GM21717 (cell line): ENCODE measurements around the gene TNFRSF11A.

Source experiments
- ATAC-seq: cut with Tn5 transposase; IDR thresholded peaks from one replicate; pipeline ENCODE4 v1.9.1; 2021; ENCODE audit warnings: mild to moderate bottlenecking, moderate library complexity; ENCODE audit not compliant: unreplicated experiment

TNFRSF11A gene

DNA sequence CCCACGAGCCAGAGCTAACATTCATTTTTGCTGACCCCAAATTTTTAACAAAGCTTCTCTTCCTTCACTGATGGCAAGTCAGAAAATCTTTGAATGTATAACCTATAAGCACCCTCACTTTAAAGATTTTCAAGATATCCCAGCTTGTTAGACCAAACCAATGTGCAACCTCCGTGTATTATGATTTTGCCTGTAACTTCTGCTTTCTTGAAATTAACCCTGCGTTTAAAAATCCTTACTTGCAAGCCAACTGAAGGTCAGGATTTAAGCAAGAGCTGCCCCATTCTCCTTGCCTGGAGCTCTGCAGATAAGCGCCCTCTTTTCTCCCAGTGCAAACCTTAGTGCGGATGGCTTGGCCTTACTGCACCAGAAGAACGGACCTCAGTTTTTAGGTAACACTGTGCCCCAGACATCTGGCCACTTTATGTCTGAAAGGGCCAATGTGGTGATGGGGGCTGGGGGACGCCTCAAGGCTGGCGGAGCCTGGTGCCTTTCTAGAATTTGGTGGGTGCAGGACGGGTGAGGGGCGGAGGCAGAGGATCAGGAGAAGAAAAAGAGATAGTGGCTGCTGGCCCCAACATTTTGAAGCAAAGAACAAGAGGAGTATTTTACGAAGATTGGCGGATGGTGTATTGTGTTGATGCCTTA is 805 bp upstream of the TNFRSF11A start:
- no peak for ATAC-seq

DNA sequence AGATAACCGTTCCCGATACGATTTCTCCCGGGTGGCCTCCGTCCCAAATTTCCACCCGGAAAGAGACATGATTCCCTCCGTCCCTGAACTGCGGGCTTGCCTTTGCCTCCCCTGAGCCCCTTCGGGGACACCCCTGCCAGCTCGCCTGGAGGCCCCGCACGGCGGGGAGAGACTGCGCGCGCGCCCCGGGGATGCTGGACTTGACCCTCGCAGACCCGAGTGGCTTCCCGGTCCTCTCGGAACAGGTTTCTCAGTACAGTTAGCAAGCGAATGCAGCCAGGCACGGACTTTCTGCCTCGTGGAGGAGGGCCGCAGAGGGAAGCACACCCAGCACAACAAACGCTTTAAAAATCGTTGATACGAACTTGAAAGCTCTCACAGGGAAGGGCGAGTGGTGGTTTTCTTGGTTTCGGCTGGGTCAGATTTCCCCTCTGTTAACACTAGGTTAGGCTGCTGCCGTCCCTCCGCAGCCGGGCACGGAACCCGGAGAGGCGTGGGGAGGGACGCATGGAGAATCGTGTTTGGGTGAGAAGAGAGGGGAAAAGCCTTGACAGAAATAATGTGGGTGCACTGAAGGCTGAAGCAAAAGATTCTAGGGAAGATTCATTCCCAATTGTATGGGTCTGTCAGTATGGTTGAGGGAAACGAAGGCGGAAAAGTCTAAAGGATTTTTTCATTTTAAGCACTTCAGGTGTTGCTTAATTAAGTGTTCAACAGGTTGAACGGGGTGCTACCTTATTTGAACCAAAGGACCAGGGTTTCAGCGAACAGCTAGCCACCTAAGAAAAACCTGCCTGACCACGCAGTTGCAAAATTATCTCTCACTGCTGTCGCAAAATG is 916 bp downstream of the TNFRSF11A start:
- ATAC-seq: no peak

DNA sequence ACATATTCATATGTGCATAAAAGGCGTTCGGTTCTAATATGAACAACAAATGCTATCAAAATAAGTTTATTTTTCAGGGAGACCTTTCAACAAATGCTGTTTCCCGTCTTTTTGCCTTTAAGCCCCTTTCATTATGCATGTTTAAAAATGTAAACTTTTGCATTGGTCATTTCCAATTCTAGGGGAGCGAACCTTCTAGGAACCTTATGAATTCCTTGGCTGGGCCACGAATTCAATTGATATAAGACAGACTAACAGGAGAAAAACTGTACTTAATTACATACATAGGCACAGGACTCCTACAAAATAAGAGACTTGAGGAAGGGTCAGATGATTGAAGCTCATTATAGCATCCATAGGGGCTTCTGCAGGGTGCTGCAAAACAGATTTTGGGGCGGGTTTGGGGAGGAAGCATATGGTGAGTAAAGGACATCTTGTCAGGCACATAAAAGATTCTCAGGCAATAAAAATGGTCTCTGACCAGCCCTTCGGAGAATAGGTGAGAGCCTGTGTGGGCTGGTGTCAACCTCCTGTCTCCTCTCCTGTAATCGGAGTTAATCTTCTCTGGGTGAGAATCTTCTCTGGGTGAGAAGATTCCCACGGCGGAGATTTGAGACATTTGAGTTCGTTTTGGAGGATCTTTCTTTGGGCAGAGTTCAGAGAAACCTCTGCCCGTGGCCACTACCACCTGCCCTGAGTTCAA is 1.7 kb downstream of the TNFRSF11A start:
- no peak for ATAC-seq

DNA sequence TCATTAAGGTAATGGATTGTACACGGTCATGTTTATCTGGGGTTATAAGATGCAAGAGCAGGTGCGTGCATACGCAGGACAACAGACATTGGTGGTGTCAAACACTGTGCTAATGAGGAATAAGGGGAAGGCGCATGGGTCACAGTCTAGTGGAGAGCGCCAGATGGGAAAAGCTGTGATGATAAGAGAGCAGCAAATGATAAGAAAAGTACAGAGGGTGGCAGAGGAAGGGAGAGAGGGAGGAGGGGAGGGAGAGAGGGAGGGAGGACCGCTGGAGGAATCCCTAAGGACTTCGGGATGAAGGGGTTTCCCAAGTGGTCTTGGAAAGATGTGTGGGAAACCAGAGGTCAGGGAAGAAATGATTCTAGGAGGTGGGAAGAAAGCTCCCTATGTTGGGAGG is 2.9 kb downstream of the TNFRSF11A start:
- ATAC-seq: no peak

DNA sequence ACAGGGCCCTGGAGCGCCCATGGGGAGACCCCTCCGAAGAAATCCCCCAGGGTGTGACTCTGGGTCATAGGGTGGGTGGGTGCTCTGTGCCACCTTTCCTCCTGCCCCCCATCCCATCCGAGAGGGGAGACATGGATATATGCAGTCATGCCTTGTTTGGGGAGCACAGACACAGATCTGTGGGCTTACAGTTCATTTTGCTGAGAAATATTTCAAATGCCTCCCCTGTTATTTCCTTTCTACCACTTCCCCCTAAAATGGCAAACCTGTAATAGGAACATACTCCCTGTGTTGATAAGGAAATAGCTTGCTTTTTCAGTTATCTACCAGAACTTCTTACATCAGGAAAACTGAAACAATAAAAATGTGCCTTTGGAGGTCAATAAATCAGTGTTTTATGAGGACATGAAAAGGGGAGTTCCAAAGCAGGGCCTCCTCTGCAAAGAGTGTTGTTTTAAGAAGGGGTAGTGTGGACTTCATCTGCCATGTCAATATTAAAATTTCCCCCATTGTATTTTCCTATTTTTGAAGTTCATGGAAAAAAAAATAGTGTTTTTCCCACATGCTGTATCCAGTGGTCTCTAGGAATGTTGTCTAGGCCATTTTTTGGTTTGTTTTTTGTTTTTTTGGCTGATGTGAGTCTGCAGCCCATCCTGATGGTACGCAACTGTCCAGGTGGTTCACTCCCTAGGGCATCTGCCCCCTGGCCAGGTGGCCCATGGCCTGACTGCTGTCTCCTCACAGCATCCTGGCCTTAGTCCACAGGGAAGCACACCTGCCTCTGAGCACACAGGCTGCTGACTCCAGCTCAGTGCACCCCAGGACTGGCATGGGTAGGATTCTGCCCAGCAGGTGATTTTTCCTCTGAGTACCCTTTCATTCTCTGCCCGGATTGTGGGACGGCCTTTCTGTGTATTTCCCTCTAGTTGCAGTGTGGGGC is 3.7 kb downstream of the TNFRSF11A start:
- no peak for ATAC-seq

DNA sequence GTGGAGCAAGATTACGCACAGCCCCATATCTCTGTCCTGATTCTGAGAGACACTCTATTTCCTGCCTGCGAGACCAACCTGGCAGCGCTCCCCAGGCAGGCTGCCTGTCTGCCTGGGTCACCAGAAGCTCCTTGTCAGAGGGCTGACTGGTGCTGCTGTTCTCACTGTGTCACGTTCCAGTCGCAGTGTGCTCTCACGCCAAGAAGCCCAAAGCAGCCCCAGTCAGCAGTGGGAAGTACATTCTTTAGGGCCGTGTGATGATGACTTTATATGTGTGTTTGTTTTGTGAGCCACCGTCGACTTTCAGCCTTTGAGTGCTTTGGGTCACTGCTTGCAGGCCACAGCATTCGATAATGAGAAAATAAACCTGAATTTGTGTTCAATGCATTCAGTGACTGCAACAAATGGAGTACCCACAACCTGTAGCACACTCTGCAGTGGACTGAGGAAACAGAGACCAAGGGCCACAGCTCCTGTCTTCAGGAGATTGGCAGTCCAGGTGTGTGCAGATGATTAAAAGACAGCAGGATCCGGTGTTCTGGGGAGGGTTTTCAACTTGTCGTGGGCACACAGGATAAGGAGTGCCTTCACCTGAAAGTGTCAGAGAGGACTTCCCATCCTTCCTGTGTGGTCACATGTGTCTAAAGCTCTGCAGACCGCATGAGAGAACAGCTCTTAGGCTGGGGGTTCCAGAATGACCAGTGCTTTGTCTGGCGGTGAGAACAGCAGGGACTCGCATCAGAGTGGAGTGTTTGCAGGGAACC is 4.8 kb downstream of the TNFRSF11A start:
- ATAC-seq: no peak

DNA sequence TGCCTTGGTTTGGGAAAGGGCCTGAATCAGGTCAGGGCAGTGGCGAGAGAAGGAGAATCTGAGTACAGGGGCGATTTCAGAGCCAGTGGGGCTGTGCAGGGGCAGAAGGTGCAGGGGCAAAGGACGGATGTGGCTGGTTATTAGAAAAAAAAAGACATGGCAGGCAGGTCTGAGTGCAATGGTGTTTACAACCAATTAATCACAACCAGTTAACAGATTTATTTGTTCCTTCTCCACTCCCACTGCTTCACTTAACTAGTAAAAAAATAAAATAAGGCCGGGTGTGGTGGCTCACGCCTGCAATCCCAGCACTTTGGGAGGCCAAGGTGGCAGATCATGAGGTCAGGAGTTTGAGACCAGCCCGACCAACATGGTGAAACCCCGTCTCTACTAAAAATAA is 5.5 kb downstream of the TNFRSF11A start:
- ATAC-seq: no peak

DNA sequence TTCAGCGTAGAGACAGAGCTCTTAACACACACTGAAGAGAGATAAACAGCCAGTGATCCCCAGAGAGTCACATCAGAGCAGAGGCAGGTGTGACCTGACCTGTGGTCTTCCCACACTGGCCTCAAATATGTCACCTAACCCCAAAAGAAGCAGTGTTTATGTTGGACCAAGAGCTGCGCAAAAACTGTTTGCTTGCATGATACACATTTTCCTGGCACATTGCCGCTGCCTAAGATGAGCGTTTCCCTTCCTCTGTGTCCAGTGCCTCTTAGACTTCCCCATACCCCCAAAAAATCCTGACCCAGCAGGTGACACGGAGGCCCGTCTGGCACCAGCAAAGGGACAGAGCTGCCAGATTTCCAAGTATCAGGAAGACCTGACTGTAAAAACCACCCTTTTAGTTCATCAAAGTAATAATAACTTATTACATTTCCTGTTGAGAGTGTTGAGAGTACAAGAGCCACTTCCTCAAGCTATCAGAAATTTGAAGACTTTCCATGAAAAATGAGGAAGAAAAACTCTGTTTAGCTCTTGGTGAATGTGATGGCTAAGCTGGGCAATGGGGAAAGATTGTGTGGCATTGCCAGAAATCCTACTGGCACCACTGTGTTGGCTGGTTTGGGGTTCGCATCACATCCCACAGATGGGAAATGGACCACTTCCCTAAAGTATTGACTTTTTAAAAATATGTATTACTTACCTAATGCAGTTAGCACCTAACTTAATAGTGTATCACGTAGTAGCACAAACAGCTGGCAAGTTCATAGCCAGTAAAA is 6.7 kb downstream of the TNFRSF11A start:
- ATAC-seq: no peak

DNA sequence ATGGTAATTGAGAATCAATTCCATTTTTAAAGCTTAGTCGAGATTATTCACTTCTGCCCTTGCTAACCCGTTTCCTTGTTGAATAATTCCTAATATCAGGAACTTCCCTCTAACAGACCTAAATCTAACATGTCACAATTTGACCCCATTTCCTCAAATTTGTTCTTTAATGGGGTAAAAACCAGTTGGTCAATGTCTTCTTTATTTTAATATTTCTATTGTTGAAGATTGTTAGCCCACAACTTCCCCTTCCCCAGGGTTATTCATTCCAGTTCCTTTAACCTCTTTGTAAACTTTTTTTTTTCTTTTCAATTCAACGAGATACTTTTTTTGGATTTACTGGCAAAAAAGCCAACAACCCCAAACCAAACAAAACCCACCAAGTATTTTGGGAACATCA is 7.3 kb downstream of the TNFRSF11A start:
- no peak for ATAC-seq

DNA sequence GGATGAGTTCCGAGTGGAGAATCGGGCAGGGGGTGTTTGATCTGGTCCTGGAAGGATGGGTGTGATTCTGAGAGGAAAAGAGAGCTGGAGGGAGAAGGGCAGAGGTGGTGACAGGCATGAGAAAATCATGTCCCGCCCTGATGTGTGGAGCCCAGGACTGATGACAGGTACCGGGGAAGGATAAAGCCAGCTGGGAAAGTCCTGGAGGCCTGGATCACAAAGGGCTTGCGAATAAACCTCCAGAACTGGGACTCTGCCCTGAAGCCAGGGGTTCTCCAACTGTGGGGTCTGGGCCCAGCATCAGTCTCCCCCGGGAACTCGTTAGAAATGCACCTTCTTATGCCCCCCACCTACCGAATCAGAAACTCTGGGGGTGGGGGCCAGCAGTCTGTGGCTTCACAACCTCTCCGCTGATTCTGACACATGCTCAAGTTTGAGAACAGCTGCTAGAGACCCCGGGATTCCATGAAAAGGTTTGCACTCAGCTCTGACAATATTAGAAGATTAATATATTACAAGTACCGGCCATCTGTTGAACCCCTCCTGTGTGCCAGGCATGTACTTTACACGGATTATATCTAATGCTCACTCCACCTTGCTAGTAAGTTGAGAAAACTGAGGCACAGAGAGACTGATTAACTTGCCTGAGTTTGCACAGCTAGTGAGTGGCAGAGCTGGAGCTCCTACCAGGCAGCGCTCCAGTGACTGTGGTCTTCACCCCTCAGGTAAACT is 8.0 kb downstream of the TNFRSF11A start:
- no peak for ATAC-seq

DNA sequence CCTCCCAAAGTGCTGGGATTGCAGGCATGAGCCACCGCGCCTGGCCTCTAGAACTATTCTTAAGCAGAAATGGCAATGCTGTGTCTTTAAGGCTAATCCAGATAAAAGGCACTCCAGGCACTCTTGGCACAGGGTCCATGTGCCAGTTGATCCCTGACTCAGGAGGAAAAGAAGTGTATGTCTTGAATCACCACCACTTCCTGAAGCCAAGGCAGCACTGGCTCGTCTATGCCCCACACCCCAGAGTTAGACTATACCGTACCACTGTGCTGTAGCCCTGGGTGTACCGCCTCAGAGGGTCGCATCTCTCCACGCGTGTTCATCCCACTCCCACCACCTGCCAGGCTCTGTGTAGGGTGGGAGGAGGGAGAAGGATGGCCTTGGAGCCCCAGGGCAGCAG is 9.0 kb downstream of the TNFRSF11A start:
- ATAC-seq: no peak

DNA sequence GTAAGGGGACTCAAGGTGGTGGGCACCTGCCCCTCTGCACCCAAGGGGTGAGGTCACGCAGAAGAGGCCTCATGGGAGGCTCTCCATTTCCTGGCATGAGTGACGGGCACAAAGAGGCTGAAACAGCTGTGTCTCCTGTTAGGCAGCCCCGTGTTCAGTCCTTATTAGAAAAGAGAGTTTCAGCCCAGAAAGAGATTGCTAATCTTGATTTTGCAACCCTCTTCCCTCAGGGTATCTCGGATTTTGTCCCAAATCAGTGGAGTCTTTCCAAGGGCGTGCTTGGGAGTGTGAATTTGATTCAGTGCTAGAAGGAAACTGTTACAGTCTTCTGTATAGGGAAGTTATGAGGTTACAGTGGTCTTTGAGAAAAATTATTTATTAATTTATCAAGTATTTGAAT is 10.4 kb downstream of the TNFRSF11A start:
- ATAC-seq: no peak

DNA sequence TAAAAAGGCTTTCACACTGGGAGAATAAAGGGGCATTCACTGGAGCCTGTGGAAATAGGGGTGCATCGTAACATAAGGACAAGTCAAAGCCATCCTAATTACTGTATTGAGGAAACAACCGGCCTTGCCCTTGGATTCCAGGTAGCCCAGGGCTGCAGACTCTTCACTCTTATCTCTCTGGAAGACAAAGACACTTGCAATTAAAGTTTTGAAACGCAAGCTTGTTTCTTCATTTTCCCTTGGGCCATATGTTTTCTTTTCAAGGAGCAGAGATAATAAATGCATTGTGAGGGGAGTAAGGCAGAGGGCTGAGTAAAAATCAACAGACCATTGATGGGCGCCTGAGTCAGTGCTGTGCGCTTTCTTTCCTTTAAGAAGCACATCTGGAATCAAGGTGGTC is 11.5 kb downstream of the TNFRSF11A start:
- no peak for ATAC-seq

DNA sequence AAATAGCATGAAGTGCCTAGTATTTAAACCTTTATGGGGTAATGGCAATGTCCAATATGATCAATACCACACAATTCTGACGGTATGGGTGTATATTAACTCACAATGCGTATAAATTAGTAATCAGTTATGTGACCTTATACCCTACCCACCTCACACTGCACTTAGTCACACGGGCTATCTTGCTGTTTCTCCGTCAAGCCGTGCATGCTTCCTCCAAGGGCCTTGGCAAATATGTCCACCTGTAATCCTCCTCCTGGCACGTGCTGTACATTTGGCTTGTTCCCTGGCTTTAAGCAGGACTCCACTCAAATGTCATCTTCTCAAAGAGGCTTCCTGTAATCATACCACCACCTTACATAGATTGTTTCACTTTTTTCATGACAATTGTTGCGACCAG is 12.2 kb downstream of the TNFRSF11A start:
- no peak for ATAC-seq

DNA sequence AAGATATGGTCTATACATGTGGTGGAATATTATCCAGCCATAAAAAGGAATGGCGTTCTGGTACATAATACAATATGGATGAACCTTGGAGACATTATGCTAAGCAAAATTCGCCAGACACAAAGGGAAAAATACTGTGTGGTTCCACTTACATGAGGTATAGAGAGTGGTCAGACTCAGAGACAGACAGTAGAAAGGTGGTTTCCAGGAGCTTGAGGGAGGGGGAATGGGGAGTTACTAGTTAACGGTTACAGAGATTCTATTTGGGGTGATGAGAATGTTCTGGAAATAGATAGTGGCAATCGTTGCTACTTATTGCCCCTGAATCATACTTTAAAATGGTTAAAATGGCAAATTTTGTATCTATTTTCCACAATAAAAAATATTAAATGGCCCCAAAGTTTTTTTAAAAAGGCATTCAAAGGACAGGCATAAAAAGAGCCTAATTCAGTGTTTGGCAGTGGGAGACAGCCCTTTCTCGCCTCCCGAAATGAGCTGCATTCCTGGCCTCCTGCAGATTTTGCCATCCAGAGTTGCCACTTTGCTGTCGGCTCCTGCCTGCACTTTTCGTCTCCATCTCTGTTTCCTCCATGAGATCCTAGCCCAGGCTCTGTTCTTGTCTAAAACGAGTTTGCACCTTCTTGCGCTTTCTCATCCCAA is 13.5 kb downstream of the TNFRSF11A start:
- ATAC-seq: no peak

DNA sequence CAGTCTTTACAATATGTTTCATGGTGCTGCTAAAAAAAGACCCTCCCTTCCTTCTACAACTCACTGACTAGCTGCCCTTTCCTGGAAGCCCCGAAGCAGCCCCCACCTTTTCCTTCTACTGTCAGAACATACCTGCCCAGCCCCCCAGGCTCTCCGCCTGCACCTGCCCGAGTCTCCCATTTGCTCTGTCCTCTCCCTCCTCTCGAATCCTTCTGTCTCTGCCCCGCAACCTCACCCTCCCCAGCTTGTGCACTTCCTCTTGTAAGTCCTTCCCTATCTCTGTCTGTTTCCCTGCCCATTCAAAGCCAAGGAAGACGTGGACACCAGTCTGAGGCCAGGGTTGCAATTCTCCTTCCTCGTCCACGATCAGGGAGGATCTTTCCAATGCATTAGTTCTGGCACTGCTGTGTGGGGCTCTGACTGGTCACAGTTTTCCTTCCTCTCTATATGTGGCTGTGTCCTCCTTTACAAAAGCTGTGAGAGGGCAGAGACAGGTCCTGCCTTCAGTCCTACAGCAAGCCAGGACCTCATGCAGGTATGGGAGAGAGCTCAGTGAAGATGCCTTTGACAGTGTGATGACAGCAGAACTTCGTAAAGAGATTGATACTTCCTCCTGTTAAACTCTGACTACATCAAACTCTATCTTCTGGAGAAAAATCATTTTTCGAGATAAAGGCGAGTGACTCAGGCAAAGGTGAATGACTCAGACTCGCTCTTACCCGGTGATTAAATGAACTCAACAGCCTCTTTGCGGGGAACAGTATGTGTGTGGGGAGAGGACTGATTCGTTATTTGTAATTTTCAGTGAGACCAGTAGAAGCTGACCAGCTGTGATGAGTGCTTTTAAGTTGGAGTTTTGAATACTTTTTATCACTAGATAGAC is 14.2 kb downstream of the TNFRSF11A start:
- no peak for ATAC-seq

DNA sequence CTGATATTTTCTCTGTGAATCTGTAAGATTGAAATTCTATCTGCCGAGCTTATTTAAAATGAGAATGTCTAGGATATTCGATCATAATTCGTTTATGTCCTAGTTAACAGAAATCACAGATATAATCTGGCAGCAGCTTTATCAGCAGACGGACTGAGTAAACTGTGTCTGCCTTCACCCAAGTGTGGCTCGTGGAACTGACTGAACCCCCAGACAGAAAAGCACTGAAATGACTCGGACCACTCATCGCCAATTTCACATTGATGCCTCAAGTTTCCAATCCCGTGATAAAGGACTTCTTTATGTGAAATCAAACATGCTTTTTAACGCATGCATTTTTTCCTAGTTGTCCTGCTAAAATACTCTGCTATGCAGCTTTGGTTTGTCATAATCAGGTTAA is 15.9 kb downstream of the TNFRSF11A start:
- ATAC-seq: no peak
